Activated T-helper 1 cell treated with Interleukin-2 at 50 U/mL for 16 hours (primary cell): Measurements from ENCODE around the gene DEXI.
"Not testable (repeated sequence)": the region's sequence is repeated elsewhere in the genome, so short reads cannot be mapped to it uniquely, and the experiment has no call there.

Source experiments
- DNase-seq: peaks from one replicate; pipeline ENCODE4 v3.0.0-alpha.2; 2020; ENCODE audit warnings: low read depth

Gene DEXI

DNA sequence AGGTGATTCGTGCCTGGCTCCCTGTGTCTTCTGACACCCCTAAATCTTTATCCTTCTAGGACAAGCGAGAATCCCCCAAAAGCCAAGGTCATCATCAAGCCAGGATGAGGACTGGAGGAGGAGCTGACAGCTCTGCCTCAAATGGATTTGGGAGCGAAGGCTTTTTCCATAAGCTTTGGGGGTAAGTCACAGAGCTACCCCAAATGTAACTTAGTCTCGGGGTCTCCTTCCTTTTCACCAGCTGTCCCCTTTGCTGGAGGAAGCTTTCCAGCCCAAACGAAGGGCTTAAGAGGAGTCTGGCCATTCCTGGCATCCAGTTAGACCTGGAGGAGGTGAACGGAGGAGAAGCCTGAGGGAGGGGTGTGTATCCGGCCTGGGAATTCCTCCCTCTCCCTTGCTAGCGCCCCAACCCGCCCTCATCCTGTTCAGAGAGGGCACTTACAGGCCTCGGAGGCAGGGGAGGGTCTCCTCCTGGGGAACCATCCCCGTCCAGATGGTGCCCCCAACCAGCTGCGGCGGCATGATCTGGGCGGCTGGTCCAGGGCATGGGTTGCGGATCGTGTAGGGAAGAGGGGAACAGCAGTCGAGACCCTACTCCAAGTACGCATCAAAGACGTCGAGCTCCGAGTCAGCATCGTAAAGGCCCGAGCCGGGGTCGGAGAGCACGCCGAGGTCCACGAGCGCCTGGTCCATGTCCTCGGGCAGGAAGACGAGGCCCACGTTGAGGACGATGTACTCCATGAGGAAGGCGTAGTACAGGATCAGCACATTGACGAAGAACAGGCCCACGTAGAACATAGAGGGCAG lies 938 bp downstream of the DEXI start:
- DNase-seq, result no peak

DNA sequence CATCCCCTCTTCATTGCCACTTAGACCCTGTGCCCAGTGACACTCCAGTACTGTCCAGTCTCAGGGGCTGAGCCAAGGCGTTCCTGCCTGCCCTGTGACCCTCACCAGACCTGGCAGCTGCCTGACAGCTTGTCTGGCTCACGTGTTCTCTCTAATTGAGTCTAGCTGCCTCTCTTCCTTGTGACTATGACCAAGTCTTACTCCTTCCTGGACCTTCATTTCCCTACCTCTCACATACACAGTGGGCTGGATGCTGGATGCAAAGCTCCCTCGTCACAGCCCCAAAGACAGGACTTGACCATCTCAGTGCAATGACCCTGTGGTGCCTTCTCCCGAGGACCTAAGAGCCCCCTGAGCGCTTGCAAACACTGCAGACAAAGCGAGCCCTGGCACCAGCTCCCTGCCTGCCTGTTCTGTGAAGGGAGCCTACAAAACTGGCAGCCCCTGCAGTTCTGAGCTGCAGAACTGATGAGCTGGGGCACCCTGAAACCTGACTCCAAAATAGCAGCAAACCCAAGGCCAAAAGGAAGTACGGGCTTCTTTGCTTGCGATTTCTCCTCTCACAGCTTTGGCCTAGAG lies 1.7 kb downstream of the DEXI start:
- DNase-seq, result no peak

DNA sequence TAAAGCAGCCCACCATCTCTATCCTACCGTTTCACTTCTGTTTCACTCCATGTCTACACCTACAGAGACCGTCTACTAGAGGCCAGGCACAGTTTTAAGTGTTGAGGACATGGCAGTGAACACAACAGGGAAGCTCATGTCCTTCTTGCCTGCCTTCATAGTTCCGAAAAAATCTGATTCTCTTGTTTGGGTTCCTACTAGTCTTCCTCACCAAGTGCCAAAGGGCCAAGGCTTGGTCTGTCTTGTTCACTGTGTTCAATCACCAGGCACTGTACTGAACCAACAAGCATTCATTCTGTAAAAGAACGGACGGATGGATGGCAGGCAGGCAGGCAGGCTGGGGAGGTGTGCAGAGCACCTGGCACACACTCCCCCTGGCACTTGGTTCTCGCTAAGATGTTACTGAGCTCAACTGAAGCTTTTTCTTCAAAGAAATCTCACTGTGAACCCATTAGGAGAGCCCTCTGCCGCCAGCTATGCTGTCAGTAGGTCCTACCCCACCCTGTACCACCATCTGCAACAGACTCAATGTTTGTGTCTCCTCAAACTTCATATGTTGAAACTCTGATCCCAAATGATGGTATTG lies 2.5 kb downstream of the DEXI start:
- DNase-seq, result no peak

DNA sequence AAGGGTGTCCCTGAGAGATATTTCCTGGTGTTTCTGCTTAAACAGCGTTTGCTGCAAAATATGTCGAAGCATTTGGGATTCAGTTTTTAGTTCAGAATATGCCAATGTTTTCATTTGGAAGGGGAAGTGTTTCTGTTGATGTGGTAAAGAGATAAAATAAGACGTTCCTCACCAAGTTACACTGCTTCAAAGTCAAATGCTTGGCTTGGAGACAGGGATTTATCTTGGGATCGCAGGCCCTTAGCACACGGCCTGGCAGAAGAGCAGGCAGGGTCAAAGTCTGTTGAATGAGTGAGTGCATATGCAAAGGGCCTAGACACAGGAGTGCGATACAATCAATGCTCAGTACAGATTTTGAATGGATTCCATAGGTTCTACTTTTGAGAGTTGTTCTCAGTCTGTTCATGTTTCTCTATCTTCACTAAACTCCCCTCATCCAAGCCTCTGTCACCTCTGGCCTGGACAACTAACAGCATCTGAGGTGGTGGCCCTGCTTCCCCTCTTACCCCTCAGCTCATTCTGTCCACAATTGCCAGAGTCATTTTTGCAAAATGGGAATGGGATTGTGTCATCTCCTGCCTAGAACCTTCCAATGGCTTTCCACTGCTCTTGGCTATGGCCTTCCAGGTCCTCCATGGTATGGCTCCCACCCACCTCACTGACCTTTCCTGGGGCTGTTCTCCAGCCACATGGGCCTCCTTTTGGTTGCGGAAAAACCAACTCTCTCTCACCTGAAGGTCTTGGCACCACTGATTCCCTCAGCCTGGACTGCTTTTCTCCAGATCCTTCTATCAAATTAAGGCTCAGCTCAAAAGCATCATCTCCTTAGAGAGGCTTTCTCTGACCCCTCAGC lies 3.2 kb downstream of the DEXI start:
- DNase-seq, result no peak

DNA sequence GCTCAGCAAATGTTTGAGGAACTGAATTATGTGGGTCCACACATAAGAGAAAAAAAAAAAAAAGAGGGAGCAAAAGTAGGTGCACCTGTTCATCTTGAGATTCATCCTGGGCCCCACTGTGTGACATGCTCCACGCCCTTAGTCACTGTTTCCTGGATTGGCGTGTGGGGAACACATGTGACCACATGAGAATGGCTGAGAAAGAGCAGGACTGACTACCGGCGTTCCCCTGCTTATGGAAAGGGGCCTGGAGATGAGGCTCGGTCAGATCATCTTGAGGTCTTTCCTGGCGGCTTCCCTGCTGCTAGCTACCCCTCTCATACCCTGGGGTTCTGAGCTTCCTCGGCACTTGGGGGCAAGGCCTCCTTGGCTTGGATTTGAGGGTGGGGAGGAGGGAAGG lies 3.9 kb downstream of the DEXI start:
- no peak for DNase-seq

DNA sequence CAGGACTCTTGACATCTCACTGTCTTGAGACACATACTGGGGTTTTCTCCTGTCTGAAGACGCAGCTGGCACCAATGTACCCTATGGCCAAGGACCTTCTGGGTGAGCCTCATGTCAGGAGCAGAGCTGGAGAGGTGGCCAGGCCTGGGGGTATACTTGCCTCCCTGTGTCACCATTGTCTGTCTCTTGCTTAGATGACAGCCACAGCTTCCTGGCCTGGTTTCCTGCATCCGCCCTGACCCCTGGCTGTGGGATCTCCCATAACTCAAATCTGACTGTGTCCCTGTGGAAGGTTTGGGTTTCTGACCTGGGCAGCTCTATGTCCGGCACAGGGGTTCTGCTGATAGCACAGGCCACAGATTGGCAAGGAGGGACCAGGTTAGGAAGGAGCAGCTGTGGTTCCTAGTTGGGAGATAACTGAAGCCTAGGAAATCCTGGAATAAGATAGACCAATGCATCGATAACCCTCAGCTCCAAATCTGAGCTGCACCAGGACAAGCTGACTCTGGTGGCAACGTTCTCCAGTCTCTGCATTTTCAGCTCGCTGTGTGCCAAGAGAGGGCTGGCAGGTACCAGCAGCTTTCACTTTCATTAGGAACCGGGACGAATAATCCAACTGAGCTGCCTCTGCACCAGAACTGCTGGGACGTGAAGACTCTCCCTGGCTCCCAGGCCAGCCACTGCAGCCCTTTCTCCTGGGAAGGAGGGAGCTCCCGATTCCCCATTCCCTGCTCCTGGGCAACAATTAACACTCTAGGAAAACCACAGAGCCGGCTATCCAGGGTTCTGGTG lies 5.0 kb downstream of the DEXI start:
- DNase-seq, result no peak

DNA sequence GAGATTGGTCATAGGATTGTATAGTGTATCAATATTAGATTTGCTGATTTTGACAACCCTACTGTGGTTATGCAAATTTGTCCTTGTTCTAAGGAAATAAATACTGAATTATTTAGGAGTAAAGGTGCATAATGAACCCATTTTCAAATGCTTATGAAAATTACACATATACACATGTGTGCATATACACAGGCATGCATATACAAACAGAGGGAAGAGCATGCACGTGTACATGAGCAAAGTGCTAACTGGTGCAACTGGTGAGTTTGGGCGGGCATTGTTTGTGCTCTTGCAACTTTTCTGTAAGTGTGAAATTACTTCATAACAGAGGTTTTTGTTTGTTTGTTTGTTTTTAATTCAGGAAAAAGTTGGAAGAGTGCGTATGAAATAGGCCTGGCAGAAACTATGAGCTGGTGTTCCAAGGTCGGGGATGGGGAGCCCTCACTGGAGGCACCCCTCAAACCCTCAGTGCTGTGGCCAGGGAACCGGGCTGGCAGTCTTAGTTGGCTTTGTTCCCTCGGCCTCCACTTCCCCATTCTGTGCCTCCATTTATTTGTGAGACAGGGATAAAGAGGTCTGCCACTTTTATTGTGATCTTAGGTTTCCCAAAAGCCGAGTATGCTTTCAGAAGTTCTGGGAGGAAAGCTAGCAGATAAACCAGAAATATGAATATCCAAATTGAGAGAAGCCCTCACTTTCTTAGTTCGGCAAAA lies 5.8 kb downstream of the DEXI start:
- no peak for DNase-seq

DNA sequence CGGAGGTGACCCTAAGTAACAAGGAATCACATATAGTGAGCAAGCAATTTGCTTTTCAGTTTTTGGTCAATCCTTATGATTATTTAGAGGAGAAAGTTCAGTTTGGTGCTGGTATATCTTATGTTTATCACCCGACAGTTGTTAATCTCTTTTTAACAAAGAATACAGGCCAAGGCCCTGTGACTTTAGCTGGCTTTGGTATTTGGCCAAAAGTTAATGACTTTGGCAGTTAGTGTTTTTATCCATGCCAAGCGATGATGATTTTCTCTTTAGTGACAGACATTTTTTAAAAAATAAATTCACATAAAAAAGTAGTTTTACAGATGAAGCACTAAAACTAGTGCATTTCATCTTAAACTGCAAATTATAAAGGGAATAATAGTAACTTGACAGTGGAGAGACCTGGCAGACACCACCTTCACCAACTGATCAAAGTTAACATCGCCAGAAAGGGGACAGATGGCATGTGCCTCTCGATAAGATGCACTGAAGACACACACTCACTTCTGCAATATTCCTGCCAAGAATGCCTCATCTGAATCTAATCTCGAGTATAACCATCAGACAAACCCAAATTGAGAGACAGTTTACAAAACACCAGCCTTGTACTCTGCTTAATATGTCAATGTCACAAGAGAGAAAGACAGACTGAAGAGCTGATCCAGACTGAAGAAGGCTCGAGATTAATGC lies 6.9 kb downstream of the DEXI start:
- DNase-seq, result no peak

DNA sequence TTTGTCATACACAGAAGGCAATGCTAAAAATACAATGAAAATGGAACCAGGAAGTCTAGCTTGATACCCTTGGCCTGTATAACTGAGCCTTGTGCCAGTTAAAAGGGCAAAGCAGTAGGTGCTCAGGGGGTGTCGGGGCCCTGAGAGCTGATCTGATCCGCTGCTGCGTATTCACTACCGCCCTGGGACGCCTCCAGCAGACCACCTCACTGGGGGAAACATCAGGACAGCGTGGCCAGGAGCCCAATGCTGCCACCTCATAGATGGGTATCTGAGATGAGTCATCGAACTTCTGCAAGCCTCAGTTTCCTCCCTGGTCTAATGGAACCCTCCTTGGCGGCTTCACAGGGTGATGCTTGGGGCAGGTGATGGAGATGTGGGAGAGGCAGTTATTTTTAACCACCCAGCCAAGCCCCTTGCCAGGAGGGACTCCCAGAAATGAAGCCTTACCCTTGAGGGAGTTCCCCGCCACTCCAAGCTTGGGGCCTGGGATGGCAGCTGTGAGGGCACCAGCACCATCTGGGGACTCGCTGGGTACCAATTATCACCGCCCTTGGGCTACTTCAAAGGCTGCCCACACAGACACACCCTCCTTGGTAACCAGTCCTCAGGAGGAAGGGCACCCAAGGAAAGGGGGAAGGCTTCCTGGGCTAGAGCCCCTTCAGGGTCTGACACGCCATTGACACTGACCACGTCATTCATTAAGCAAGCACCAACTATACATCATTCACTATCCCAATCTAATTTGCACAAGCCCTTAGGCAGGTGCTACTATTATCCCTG lies 7.8 kb downstream of the DEXI start:
- DNase-seq, result no peak

DNA sequence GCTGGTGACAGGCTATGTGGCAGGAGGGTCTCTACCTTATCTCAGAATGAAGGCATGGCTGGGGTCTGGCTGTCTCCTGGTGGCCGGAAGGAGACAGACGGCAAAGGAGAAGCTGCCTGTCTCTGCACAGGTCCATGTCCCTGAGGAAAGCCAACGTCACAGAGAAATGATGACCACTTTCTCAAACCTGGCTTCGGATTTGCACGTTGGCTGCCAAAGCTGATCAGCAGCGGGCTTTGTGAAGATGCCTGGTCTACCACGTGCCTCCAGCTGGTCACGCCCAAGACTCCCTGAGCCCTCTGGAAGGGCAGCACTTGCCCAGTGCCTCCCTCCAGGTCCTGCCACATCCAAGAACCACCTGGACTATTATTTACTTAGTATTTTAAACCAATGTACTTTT lies 8.4 kb downstream of the DEXI start:
- no peak for DNase-seq

DNA sequence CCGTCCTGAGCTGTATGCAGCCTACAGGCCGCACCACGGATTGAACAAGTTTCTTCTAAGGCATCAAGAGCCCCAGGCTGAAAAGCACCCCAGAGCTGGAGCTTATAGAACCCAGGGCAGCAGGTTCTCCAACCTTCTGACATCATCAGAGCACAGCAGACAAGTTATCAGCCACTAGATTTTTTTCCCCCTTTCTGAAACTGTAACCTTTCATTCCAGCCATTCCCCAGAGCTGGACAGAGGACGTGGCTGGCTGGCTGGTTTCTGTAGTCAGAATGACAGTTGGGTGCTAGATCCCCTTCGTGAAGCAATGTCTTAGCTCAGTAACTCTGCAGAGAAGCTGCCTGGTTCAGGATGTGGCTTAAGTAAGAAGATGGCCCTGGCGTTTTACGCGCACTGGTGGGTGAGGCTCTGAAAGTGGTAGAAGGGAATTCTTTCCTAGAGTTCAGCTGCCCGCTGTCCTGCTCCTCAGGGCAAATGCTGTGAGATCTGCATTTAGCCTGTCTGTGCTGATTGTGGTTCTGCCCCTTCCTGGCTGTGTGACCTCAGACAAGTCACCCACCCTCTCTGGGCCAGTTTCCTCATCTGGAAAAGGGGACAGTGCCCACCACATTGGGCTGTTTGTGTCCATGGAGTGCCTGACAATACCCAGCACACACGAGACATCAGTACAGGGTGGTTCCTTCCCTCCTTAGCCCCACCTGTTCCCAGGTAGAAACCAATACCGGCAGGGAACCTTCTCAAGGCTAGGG lies 9.1 kb downstream of the DEXI start:
- DNase-seq, result no peak

DNA sequence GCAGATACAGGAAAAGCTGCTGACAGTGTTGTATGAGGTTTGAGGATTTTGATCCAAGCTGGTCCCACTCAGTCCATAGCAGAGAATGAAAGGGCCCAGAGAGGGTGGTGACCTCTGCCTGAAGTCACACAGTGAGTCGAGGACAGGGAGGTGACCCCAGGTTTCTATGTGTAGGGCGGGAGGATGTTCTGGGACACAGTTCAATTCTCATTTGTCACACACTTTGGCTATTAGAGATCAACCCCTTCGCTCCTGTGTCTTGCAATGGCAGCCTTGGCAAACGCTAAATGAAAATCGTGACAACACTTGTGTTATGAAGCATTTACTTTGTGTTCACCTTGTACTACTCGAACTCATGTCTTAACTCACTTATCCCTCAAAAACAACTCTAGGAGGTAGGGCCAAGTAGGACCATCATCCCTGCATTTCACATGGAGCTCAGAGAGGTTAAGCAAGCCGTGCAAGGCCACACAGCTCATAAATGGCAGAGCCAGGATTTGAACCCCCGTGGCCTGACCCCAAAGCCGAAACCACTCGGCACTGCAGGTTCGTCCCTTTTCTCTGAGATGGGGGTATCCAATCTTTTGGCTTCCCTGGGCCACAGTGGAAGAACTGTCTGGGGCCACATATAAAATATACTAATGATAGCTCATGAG lies 10.2 kb downstream of the DEXI start:
- no peak for DNase-seq

DNA sequence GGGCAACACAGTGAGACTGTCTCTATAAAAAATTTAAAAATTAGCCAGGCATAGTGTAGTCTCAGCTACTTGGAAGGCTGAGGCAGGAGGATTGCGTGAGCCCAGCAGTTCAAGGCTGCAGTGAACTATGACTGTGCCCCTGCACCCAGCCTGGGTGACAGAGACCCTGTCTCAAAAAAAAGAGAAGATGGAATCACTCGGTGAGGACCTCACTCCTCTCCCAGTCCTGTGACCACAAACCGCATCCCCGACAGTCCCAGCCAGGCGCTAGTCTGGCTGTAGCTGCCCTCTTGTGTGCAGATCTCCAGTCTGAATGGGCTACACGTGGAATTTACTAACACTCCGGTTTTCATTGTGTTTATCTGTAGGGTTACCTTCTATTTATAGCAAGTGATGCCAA lies 11.1 kb downstream of the DEXI start:
- DNase-seq, result no peak

DNA sequence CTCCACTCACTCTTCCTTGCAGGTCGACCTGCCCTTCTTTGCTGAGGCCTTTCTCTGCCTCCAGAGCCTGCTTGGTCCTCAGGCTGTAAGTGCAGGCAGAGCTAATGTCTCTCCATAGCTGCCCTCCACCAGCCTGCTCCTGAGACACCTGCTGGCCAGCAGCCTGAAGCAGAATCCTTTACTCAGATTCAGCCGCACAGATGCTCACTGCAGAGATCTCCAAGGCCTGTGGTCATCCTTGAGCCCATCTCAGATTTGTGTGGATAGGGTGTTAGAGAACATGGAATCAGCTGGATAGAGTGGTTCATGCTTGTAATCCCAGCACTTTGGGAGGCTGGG lies 11.5 kb downstream of the DEXI start:
- DNase-seq, result no peak

DNA sequence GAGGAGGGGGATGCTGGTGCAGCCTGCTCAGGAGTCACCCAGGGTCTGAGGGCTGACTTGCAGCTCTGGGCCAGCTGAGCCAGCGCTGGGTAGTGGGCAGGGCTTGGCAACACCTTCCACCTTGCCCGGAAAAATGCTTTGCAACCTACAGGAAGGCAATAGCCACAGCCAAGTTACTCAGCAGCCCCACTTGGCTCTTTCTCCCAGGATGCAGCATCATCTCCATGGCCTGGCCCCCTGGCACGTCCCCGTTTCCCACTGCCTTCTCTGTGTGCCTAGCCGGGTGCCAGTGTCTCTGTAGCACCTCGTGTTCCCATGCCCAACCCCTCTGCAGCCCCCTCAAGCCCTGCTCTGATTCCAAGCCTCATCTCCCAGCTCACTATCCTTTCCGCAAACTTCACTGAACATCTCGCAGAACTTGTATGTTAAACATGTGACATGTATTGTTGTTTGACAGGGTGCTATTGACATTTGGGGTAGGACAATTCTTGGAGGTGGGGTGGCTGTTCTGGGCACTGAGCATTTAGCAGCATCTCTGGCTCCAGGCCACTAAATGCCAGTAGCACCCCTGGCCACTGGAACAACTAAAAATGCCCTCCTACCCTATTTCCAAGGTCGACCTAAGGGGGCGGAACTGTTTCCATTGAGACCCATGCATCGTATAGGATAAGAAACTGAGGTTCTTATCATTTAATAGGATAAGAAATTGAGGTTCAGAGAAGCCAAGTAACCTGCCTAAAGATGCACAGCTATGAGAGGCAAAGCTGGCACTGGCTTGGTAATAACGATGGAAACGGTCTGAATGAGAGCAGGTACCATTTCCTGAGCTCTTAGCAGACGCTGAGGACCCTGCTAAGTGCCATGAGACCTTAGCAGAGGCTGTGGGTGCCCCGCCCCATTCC lies 12.2 kb downstream of the DEXI start:
- no peak for DNase-seq

DNA sequence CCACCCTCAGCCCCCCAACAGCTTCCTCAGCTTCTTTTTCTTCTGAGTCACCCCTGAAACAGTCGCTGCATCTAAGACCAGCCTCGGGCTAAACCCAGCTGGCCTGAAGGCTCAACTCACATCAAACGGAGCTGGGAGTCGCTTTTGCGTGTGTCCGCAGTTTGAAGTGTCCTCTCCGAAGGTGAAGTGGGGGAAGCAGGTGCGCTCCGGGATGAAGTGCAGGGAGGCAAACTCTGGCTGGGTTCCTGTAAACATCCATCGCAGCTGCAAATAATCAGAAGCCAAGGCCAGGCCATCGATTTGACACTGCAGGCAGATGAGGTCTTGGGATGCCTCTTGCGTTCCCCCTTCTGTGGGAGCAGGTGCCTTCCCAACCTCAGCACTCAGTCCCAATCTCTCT lies 13.2 kb downstream of the DEXI start:
- not testable (repeated sequence) for DNase-seq

DNA sequence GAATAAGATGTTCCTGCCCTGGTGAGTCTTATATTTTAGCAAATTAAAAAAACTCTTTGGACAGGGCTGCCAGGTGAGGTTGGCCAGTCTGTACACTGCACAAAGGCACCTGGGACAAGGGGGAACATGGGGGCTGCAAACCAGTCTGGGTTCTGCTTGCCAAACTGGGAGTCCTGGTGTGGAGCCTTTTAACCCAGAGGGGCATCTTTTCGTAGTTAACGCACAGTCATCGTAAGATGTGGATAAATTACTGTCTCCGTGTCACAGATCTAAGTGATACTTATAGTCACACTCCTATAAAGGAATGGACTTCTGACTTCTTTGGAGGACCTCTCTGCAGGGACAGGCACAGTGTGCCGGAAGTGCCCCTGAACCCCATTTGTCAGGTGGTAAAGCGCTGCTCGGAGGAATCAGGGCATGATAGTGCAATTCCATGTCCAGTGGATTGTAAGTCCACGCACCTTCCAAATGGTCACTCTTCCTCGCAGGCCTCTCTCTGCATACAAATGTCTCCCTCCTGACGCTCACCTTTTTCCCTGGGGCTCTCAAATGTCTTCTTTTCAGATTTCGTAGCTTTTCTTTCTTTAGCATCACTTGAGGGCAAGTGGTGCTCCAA lies 14.7 kb downstream of the DEXI start:
- DNase-seq, result no peak
